ENCODE measurements around the gene GSKIP. TPM values are rescaled to one million over a fixed set of nuclear protein-coding genes. Genes with fewer than 3 reads are reported as not detected.
A peak's percentile ranks its signal among the peaks of the same experiment; 100 is the strongest.

The GSKIP gene, protein sequence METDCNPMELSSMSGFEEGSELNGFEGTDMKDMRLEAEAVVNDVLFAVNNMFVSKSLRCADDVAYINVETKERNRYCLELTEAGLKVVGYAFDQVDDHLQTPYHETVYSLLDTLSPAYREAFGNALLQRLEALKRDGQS
- 100 to 1,000 TPM in 2 of 4 donors, 10 to 100 TPM in 2; 38.1 to 215 (median 102) TPM for polyA plus RNA-seq
- long read RNA-seq, donor 1: 0 reads
- long read RNA-seq, donor 2, transcript GSKIP-205 (4 exons, 2,218 nt): major isoform, 13 of 13 reads
- long read RNA-seq, donor 2, partial matches to known transcripts: 0 of 13 reads
- long read RNA-seq, donor 2, other reads (novel, unspliced or antisense): 0 of 13 reads
- long read RNA-seq, donor 3, transcript GSKIP-205 (4 exons, 2,218 nt): major isoform, 6 of 7 reads
- long read RNA-seq, donor 3, partial matches to known transcripts: 0 of 7 reads
- long read RNA-seq, donor 3, other reads (novel, unspliced or antisense): 0 of 7 reads
- long read RNA-seq, donor 4: 0 reads
- long read RNA-seq, donor 5: 0 reads
- long read RNA-seq, donor 6, transcript GSKIP-205 (4 exons, 2,218 nt): major isoform, 8 of 8 reads
- long read RNA-seq, donor 6, partial matches to known transcripts: 0 of 8 reads
- long read RNA-seq, donor 6, other reads (novel, unspliced or antisense): 0 of 8 reads
- long read RNA-seq, donor 7: 0 reads
- long read RNA-seq, donor 8: 0 reads
- long read RNA-seq, donor 9, partial matches to known transcripts: 0 of 2 reads
- long read RNA-seq, donor 9, other reads (novel, unspliced or antisense): 0 of 2 reads
- long read RNA-seq, donor 10, transcript GSKIP-205 (4 exons, 2,218 nt): major isoform, 16 of 16 reads
- long read RNA-seq, donor 10, partial matches to known transcripts: 0 of 16 reads
- long read RNA-seq, donor 10, other reads (novel, unspliced or antisense): 0 of 16 reads

DNA sequence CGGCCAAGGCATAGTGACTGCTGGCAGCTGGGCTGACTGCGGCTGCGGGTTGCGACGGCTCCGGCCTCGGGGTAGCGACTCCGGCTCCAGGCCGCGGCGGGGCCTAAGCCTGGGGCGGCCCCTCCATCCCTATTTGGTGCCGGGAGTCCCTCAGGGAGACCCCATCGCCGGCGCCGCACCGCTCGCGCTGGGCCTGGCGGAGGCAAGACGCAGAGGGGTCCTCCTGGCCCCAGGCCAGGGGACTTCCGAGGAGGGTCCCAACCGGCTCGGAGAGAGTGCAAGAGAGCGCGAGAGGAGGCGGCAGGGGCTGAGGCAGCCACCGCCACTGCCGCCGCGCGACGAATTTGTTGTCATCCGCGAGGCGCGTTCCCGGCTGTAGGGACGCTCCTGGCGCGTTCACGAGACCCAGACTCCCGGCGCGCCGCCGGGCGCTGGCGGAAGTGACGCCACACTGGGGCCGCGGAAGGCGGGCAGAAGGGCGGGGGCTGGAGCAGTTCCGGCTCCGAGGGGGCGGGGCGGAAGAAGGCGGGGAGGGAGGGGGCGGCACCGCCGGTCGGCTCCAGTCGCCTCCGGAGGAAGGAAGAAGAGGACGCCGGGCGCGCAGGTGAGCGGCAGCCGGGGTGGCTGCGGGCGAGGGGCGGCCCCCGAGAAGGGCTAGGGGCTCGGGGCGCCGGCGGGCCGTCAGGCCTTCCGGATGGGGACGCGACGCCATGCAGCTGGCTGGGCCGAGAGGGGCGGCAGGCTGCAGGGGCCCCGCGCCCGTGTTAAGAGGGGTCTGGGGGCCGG is at the start of gene GSKIP, which contains the start of gene ATG2B:
TSS of gene GSKIP (plus strand) at position 562 of the 786 bp plus-strand sequence. CDS start 18,722 bp downstream, outside the sequence.
TSS of gene ATG2B (minus strand) at position 377 of the 786 bp plus-strand sequence. CDS start at position 12, 365 bp downstream.
- Histone ChIP-seq H3K36me3 (ENCODE audit: control insufficient read depth in 3 of 3, insufficient read depth in 2 of 3, low read depth in 1 of 3, low read length in 3 of 3) (no peaks in the 10 kb centered on the region), H3K27me3 (ENCODE audit: control insufficient read depth in 3 of 3, insufficient read depth in 3 of 3, low read length in 3 of 3) (no peaks in the 10 kb centered on the region), H3K27ac (ENCODE audit: low read depth in 1 of 3, low read length in 2 of 3) (peak within 1 kb of the TSS; percentile 94 to 97 (median 96)), H3K9me3 (ENCODE audit: control insufficient read depth in 2 of 2, insufficient read depth in 1 of 2, low read depth in 1 of 2, low read length in 1 of 2) (no peaks in the 10 kb centered on the region), H3K4me1 (ENCODE audit: control insufficient read depth in 3 of 3, insufficient read depth in 2 of 3, low read depth in 1 of 3, low read length in 2 of 3) (peaks cover 2 to 17% (median 6%) of the 10 kb centered on the region in 3 donors), H3K4me3 (ENCODE audit: low read depth in 1 of 3, low read length in 3 of 3) (peak within 1 kb of the TSS; percentile 90 to 96 (median 96))
- DNase-seq (peak; percentile 95 to 97), FAIRE-seq (no peak)
- WGBS, 3 donors: 0 to 1% (median 0%) methylated on average over 39 to 92 of the region's 92 CpGs

DNA sequence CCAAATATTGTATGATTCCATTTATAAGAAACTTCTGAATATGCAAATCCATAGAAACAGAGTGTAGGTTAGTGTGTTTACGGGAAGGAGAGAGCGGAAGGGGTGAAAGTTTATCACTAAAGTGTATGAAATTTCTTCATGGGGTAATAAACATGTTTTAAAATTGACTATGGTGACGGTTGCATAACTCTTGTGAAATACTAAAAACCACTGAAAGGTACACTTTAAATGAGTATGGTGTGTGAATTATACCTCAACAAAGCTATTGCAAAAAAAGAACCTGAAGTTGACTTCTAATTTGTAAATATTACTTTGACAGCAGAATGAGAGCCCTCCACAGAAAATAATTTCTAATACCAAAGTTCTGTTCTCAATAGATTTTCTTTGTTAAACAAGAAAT is 47.2 kb upstream of the GSKIP start:
- no peak for DNase-seq
- Histone ChIP-seq H3K9me3 (ENCODE audit: control insufficient read depth in 2 of 2, insufficient read depth in 1 of 2, low read depth in 1 of 2, low read length in 1 of 2) (no peaks in the 10 kb centered on the region), H3K27ac (ENCODE audit: low read depth in 1 of 3, low read length in 2 of 3) (no peak overlapping the region), H3K36me3 (ENCODE audit: control insufficient read depth in 3 of 3, insufficient read depth in 2 of 3, low read depth in 1 of 3, low read length in 3 of 3) (peaks cover 3 to 14% (median 14%) of the 10 kb centered on the region in 3 donors), H3K4me3 (ENCODE audit: low read depth in 1 of 3, low read length in 3 of 3) (no peak overlapping the region), H3K4me1 (ENCODE audit: control insufficient read depth in 3 of 3, insufficient read depth in 2 of 3, low read depth in 1 of 3, low read length in 2 of 3) (peaks cover 0 to 6% (median 0%) of the 10 kb centered on the region in 3 donors), H3K27me3 (ENCODE audit: control insufficient read depth in 3 of 3, insufficient read depth in 3 of 3, low read length in 3 of 3) (no peaks in the 10 kb centered on the region)
- no peak for FAIRE-seq
- WGBS, 3 donors: 97% methylated on average over 3 of the region's 3 CpGs

DNA sequence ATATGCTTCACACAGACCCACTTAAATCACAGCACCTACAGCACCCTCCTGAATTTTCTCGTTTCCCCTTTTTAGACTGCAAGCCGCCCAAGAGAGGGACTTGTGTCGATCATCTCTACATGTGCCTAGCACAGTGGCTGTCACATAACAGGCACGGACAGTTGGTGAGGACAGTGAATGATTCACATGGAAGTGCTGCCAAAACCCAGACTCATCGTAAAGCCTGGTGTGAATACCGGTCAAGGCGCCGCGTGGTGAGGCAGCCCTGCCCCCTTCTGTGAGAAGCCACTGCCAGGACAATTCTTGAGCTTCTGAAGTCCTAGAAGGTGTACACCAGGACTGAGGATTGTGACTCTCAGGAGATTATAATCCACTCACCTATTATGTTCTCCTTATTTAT is 44.5 kb upstream of the GSKIP start:
- FAIRE-seq: no peak
- no peak overlapping the region for H3K4me3 ChIP-seq (ENCODE audit: low read depth in 1 of 3, low read length in 3 of 3)
- no peaks in the 10 kb centered on the region for H3K27me3 ChIP-seq (ENCODE audit: control insufficient read depth in 3 of 3, insufficient read depth in 3 of 3, low read length in 3 of 3)
- DNase-seq: no peak
- no peaks in the 10 kb centered on the region for H3K4me1 ChIP-seq (ENCODE audit: control insufficient read depth in 3 of 3, insufficient read depth in 2 of 3, low read depth in 1 of 3, low read length in 2 of 3)
- H3K27ac ChIP-seq (ENCODE audit: low read depth in 1 of 3, low read length in 2 of 3): no peak overlapping the region
- H3K36me3 ChIP-seq (ENCODE audit: control insufficient read depth in 3 of 3, insufficient read depth in 2 of 3, low read depth in 1 of 3, low read length in 3 of 3): peaks cover 5 to 17% (median 10%) of the 10 kb centered on the region in 3 donors
- no peaks in the 10 kb centered on the region for H3K9me3 ChIP-seq (ENCODE audit: control insufficient read depth in 2 of 2, insufficient read depth in 1 of 2, low read depth in 1 of 2, low read length in 1 of 2)
- 91 to 99% (median 95%) methylated on average over 9 of the region's 9 CpGs for WGBS, 3 donors

DNA sequence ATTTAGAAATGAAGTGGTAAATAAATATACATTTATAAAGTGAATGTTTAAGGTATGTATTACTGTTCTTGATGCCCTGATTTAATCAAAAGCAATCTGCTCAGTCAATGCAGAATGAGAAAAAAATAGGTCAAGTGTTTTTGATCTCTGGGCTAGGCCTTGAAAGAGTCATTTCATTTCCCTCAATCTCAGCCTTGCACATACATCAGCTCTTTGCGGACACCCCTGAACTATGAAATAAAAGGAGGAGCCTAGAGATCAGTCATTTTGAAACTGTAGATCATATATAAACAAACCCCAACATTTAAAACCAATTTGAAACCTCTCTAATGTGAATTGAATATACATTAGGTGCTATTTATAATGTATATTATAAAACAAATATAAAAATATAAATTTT is 42.7 kb upstream of the GSKIP start:
- no peak overlapping the region for H3K27ac ChIP-seq (ENCODE audit: low read depth in 1 of 3, low read length in 2 of 3)
- no peak for FAIRE-seq
- no peak overlapping the region for H3K4me3 ChIP-seq (ENCODE audit: low read depth in 1 of 3, low read length in 3 of 3)
- no peaks in the 10 kb centered on the region for H3K27me3 ChIP-seq (ENCODE audit: control insufficient read depth in 3 of 3, insufficient read depth in 3 of 3, low read length in 3 of 3)
- DNase-seq: no peak
- no peaks in the 10 kb centered on the region for H3K4me1 ChIP-seq (ENCODE audit: control insufficient read depth in 3 of 3, insufficient read depth in 2 of 3, low read depth in 1 of 3, low read length in 2 of 3)
- WGBS, 3 donors: 83 to 88% (median 86%) methylated on average over 1 of the region's 1 CpG
- H3K36me3 ChIP-seq (ENCODE audit: control insufficient read depth in 3 of 3, insufficient read depth in 2 of 3, low read depth in 1 of 3, low read length in 3 of 3): peaks cover 7 to 11% (median 11%) of the 10 kb centered on the region in 3 donors
- no peaks in the 10 kb centered on the region for H3K9me3 ChIP-seq (ENCODE audit: control insufficient read depth in 2 of 2, insufficient read depth in 1 of 2, low read depth in 1 of 2, low read length in 1 of 2)

DNA sequence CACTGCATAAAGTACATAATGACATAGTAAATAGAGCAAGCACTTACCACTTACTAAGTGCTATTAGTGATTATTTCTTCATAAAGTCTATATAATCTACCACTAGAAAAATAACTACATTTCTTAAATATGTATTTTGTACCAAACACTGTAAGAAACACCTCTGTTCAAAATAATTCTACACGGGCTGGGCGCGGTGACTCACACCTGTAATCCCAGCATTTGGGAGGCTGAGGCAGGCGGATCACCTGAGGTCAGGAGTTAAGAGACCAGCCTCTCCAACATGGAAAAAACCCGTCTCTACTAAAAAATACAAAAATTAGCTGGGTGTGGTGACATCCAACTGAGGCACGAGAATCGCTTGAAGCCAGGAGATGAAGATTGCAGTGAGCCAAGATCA is 39.1 kb upstream of the GSKIP start:
- no peaks in the 10 kb centered on the region for H3K9me3 ChIP-seq (ENCODE audit: control insufficient read depth in 2 of 2, insufficient read depth in 1 of 2, low read depth in 1 of 2, low read length in 1 of 2)
- FAIRE-seq (no peak), DNase-seq (no peak)
- H3K36me3 ChIP-seq (ENCODE audit: control insufficient read depth in 3 of 3, insufficient read depth in 2 of 3, low read depth in 1 of 3, low read length in 3 of 3): peaks cover 7 to 12% (median 7%) of the 10 kb centered on the region in 3 donors
- no peaks in the 10 kb centered on the region for H3K4me1 ChIP-seq (ENCODE audit: control insufficient read depth in 3 of 3, insufficient read depth in 2 of 3, low read depth in 1 of 3, low read length in 2 of 3)
- no peak overlapping the region for H3K4me3 ChIP-seq (ENCODE audit: low read depth in 1 of 3, low read length in 3 of 3)
- H3K27me3 ChIP-seq (ENCODE audit: control insufficient read depth in 3 of 3, insufficient read depth in 3 of 3, low read length in 3 of 3): no peaks in the 10 kb centered on the region
- 95 to 98% (median 97%) methylated on average over 7 of the region's 7 CpGs for WGBS, 3 donors
- no peak overlapping the region for H3K27ac ChIP-seq (ENCODE audit: low read depth in 1 of 3, low read length in 2 of 3)

DNA sequence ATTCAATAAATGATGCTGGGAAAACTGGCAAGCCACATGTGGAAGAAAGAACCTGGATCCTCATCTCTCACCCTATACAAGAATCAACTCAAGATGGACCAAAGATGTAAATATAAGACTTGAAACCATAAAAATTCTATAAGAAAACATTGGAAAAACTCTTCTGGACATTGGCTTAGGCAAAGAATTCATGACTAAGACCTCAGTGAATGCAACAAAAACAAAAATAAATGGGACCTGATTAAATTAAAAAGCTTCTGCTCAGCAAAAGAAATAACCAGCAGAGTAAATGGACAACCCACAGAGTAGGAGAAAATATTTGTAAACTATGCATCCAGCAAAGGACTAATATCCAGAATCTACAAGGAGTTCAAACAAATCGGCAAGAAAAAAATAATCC is 24.8 kb upstream of the GSKIP start:
- no peak for FAIRE-seq
- Histone ChIP-seq H3K27me3 (ENCODE audit: control insufficient read depth in 3 of 3, insufficient read depth in 3 of 3, low read length in 3 of 3) (no peaks in the 10 kb centered on the region), H3K4me1 (ENCODE audit: control insufficient read depth in 3 of 3, insufficient read depth in 2 of 3, low read depth in 1 of 3, low read length in 2 of 3) (no peaks in the 10 kb centered on the region), H3K36me3 (ENCODE audit: control insufficient read depth in 3 of 3, insufficient read depth in 2 of 3, low read depth in 1 of 3, low read length in 3 of 3) (peaks cover 0 to 7% (median 6%) of the 10 kb centered on the region in 3 donors), H3K9me3 (ENCODE audit: control insufficient read depth in 2 of 2, insufficient read depth in 1 of 2, low read depth in 1 of 2, low read length in 1 of 2) (no peaks in the 10 kb centered on the region), H3K4me3 (ENCODE audit: low read depth in 1 of 3, low read length in 3 of 3) (no peak overlapping the region), H3K27ac (ENCODE audit: low read depth in 1 of 3, low read length in 2 of 3) (no peak overlapping the region)
- 98 to 100% (median 100%) methylated on average over 1 of the region's 1 CpG for WGBS, 3 donors
- DNase-seq: no peak

DNA sequence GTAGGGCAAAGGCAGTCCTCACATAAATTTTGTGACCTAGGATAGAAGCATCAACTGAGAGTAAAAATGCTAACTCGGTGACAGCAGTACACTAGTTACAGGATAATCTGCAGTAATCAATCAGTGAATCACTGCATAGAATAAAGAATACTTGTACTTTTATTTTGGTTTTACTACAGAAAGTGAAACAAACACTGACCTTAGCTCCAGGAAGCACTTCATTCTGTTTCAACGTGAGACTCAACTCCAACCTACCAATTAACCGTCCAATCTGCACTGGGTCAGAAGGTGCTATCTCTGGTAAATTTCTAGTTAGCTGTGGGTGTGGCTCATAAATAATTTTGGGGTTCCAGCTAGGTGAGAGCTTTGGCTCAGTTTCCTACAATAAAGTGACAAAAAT is 22.0 kb upstream of the GSKIP start:
- Histone ChIP-seq H3K9me3 (ENCODE audit: control insufficient read depth in 2 of 2, insufficient read depth in 1 of 2, low read depth in 1 of 2, low read length in 1 of 2) (no peaks in the 10 kb centered on the region), H3K4me1 (ENCODE audit: control insufficient read depth in 3 of 3, insufficient read depth in 2 of 3, low read depth in 1 of 3, low read length in 2 of 3) (no peaks in the 10 kb centered on the region), H3K27me3 (ENCODE audit: control insufficient read depth in 3 of 3, insufficient read depth in 3 of 3, low read length in 3 of 3) (no peaks in the 10 kb centered on the region), H3K4me3 (ENCODE audit: low read depth in 1 of 3, low read length in 3 of 3) (no peak overlapping the region), H3K27ac (ENCODE audit: low read depth in 1 of 3, low read length in 2 of 3) (no peak overlapping the region), H3K36me3 (ENCODE audit: control insufficient read depth in 3 of 3, insufficient read depth in 2 of 3, low read depth in 1 of 3, low read length in 3 of 3) (peaks cover 0 to 7% (median 3%) of the 10 kb centered on the region in 3 donors)
- WGBS, 3 donors: 36 to 60% (median 45%) methylated on average over 3 of the region's 3 CpGs
- FAIRE-seq (no peak), DNase-seq (peak in 1 of 2 donors; percentile 49)

DNA sequence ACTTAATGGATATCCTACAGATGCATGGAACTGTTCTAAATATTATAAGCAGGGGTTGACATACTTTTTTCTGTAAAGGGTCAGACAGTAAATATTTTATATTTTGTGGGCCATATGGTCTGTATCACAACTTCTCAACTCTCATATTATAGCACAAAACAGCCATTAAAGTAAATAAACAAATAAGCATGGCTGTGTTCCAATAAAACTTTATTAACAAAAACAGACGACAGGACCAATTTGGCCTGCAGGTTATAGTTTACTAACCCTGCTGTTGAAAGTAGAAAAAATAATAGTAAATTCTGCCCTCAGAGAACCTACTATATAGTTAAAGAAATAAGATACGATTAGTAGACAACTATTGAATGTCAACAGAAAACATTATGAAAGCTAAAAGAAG is 17.7 kb upstream of the GSKIP start:
- H3K9me3 ChIP-seq (ENCODE audit: control insufficient read depth in 2 of 2, insufficient read depth in 1 of 2, low read depth in 1 of 2, low read length in 1 of 2): no peaks in the 10 kb centered on the region
- DNase-seq (no peak), FAIRE-seq (no peak)
- H3K27ac ChIP-seq (ENCODE audit: low read depth in 1 of 3, low read length in 2 of 3): no peak overlapping the region
- H3K4me3 ChIP-seq (ENCODE audit: low read depth in 1 of 3, low read length in 3 of 3): no peak overlapping the region
- 87 to 94% (median 88%) methylated on average over 2 of the region's 2 CpGs for WGBS, 3 donors
- peaks cover 0 to under 1% (median under 1%) of the 10 kb centered on the region in 3 donors for H3K36me3 ChIP-seq (ENCODE audit: control insufficient read depth in 3 of 3, insufficient read depth in 2 of 3, low read depth in 1 of 3, low read length in 3 of 3)
- H3K4me1 ChIP-seq (ENCODE audit: control insufficient read depth in 3 of 3, insufficient read depth in 2 of 3, low read depth in 1 of 3, low read length in 2 of 3): no peaks in the 10 kb centered on the region
- no peaks in the 10 kb centered on the region for H3K27me3 ChIP-seq (ENCODE audit: control insufficient read depth in 3 of 3, insufficient read depth in 3 of 3, low read length in 3 of 3)
